ENCODE data around the gene MAN2A1. TPM values are rescaled to one million over a fixed set of nuclear protein-coding genes. Genes with fewer than 3 reads are reported as not detected.
A peak's percentile ranks its signal among the peaks of the same experiment; 100 is the strongest.

The MAN2A1 gene
- total RNA-seq, 2 donors from 2014 or later = 32.3 to 41.0 TPM

DNA sequence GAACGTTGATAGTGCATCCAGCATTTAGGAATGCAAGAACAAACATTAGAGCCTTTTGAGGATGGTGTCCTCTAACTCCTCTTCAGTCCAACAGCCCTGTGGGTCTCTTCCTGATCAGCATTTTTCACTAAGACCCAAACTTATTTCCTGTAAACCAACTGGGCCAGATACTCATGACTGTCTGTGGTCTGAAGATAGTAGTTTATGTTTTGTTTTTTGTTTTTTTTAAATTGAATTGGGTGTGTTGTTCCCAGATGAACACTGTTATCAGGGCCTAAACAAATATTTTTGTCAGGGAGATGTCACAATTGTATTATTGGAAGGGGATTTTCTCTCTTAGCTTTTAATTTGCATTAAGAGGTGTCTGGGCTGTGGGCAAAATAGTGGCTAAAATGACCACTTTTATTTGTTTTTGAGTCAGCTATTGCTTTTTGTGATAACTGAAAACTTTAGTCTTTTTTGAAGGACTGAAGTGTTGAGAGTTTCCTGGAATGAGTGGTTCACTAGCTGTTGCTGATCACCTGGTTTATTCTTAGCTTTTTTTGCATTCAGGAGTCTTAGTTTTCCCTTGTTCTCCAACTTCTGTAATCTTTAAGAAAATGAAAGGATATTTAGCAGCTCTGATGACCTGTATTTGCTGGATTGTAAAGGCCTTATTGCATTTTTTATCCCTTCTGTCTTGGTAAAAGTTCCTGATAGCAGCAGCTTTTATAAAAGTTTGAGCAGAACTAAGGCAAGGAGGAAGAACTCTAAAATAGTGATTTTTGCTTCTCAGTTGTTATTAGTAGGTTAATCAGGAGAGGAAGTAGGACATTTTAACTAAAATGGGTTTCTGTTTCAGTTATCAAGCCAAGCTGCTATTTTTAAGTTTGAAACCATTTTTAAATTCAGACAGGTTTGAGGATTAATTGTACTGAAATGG, 5.5 kb downstream of the MAN2A1 start:
- DNase-seq (ENCODE audit: low spot score in 2 of 2) (no peak), ATAC-seq (peak in 1 of 2 donors; percentile 29)
- Mint-ChIP-seq H3K36me3 (peaks cover 6 to 21% of the 10 kb centered on the region in 2 donors), H3K27ac (peak overlapping the region; percentile 81 to 89), H3K9me3 (no peaks in the 10 kb centered on the region)

DNA sequence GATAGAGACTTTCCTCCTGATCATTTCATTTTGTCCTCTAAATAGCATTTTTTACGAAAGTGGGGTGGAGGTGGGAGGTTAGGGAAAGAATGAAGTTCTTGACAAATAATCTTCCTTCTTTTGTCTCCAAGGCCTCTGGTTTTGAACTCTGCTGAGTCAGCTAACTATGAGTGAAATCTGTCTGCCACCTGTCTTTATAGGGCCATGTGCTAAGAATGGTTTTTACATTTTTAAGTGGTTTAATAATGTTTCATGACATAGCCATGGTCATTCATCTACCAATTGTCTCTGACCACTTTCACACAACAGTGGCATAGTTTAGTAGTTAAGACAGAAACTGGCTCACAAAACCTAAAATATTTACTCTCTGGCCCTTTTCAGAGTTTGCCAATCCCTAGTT, 7.6 kb downstream of the MAN2A1 start:
- DNase-seq (ENCODE audit: low spot score in 2 of 2) (no peak), ATAC-seq (no peak)
- Mint-ChIP-seq H3K27ac (no peak overlapping the region), H3K9me3 (no peaks in the 10 kb centered on the region), H3K36me3 (peaks cover 0 to 34% of the 10 kb centered on the region in 2 donors)

DNA sequence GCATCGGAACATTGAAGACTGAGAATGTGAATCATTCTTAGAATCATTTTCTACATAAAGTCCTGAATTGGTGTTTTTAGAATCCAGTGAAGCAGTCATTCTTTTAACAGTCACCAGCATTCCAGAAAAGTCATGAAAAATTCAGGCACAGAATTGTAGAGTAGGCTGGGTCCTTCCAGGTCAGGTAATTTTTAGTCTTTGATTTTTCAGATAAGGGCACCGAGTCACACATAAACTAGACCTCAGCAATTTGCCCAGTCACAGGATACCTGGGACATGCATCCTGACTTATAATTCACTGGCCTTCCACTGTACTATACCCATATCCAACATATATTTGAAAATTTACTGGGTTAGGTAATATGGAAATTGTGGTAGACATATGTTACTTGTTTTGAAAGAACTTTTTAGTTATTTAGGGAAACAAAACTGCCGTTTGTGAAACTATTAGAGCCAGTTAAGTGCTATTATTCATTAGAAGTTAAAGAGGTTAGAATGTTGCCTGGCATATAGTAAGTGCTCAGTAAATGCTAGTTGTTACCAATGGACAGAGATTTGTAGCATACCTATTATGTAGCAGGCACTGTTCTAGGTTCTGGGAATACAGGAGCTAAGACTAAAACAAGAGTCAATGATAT, 10.9 kb downstream of the MAN2A1 start:
- no peaks in the 10 kb centered on the region for H3K9me3 Mint-ChIP-seq
- no peak overlapping the region for H3K27ac Mint-ChIP-seq
- peaks cover 0 to 34% of the 10 kb centered on the region in 2 donors for H3K36me3 Mint-ChIP-seq
- ATAC-seq (no peak), DNase-seq (ENCODE audit: low spot score in 2 of 2) (no peak)

DNA sequence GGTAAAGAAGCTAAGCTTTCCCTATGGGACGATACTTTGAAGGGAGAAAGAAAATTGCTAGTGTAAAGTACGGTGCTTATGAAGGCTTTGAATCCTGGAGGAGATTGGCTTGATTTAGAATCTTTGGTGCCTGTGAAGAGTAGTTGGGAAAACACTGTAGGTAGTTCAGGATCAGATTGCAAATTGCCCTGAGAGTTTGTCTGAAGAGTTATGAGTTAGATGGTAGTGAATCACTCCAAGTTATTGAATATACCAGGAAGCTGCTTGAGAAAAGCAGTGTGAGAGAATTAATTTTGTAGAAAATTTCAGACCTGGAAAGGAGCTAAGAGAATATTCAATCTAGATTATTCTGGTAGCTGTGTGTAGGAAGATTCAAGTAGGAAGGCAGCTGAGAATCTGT, 11.5 kb downstream of the MAN2A1 start:
- Mint-ChIP-seq H3K36me3 (peaks cover 0 to 34% of the 10 kb centered on the region in 2 donors), H3K9me3 (no peaks in the 10 kb centered on the region), H3K27ac (no peak overlapping the region)
- ATAC-seq (no peak), DNase-seq (ENCODE audit: low spot score in 2 of 2) (no peak)

DNA sequence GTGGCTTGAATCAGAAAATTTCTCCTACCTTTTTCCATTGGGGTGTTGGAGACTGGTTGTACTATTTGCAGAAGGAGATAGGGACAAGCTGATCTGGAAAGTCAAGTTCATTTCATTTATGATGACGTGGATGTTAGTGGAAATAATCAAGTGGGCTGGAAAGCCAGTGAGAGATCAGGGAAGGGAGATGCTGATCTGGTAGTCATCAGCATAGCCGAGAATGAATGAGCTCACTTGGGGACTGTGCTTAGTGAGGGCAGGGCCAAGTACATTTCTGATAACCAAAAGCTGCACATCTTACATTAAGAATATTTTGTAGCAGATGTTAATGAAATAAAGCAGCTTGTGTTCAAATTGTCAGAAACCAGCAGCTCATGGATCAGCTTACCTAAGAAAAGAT, 12.1 kb downstream of the MAN2A1 start:
- H3K36me3 Mint-ChIP-seq = peaks cover 0 to 29% of the 10 kb centered on the region in 2 donors
- DNase-seq (ENCODE audit: low spot score in 2 of 2) = no peak
- H3K27ac Mint-ChIP-seq = no peak overlapping the region
- ATAC-seq = no peak
- H3K9me3 Mint-ChIP-seq = no peaks in the 10 kb centered on the region

DNA sequence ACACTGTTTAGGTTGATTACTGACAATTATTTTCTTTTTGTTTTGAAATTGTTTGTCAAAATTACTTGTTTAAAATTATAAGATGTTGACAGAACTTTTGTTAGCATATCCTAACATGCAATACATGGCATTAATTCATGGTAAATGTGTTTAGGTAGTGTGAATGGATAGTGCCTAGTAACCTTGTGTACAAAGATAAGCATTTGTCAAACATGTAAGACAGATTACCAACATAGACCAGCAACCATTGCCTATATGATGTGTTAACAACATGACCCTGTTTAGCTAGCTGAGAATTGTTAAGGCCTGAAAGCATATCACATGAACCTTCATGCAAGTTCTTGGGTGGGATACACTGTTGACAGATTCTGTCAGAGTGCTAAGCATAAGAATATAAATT, 13.4 kb downstream of the MAN2A1 start:
- no peak overlapping the region for H3K27ac Mint-ChIP-seq
- H3K36me3 Mint-ChIP-seq = peaks cover 0 to 36% of the 10 kb centered on the region in 2 donors
- peaks cover 0 to 6% of the 10 kb centered on the region in 2 donors for H3K9me3 Mint-ChIP-seq

DNA sequence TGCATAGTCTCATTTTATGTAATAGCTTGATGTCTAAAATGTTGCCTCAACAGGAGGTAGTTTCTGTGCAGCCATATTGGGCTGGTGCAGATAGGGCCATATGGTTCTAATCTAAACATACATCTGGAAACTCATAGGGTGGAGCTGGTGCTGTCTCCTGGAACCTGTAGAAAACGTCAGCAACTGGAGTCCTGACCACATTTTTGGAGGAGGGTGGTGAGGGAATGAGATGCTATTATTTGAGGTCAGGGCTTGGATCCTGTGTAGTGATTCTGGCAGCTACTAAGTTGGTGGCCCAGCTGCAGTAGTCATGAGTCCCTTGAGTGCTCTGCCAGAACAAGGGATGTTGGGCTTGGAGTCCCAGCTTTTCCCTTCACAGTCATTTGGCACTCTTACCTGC, 14.1 kb downstream of the MAN2A1 start:
- peaks cover 0 to 7% of the 10 kb centered on the region in 2 donors for H3K9me3 Mint-ChIP-seq
- H3K36me3 Mint-ChIP-seq = peaks cover 0 to 38% of the 10 kb centered on the region in 2 donors
- no peak for DNase-seq (ENCODE audit: low spot score in 2 of 2)
- ATAC-seq = no peak
- no peak overlapping the region for H3K27ac Mint-ChIP-seq

More for the DNA sequence above, 13.4 kb downstream of the MAN2A1 start:
- DNase-seq (ENCODE audit: low spot score in 2 of 2) (no peak), ATAC-seq (no peak)

DNA sequence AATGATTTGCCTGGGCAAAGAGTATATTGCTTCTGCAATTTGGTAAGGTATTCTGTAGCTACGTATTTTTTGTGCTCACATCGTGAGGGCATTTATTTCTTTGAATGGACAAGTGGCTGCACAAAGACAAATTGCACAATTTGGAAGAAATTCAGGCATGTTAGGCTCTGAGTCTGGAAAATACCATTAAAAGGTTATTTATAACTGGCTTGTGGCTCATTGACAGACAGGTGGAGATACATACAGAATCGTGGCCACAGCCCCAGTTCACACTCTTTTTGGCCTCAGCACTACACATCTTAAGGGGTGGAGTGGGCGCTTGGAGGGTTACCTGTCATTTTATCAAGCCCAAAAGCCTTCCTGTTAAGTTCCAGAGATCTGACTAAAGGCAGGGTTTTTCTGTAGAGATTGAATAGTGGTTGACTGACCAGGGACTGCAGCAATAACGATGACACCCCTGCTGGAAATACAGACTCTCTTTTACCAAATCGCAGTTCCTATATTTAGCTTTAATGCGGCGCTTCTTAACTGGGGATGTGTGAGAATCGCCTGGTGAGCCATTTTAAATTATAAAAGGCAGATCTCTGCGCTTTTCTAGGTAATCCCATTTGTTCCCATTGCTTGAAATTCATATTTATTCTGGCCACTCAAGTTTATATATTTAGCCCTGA, 14.7 kb downstream of the MAN2A1 start:
- Mint-ChIP-seq H3K36me3 (peaks cover 0 to 32% of the 10 kb centered on the region in 2 donors), H3K9me3 (peaks cover 0 to 7% of the 10 kb centered on the region in 2 donors), H3K27ac (no peak overlapping the region)
- DNase-seq (ENCODE audit: low spot score in 2 of 2) (no peak), ATAC-seq (no peak)

DNA sequence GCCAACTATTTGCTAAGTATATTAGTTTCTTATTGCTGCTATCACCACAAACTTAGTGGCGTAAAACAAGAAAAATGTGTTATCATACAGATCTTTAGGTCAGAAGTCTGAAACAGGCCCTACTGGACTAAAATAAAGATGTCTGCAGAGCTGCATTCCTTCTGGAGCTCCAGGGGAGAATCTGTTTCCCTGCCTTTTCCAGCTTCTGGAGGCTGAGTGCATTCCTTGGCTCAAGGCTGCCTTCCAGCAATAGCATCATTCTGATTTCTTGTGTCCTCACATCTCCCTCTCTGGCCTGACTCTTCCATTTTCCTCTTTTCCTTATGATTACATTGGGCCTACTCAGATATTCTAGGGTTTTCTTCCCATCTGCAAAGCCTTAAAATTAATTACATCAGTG, 15.9 kb downstream of the MAN2A1 start:
- Mint-ChIP-seq H3K9me3 (peaks cover 0 to 7% of the 10 kb centered on the region in 2 donors), H3K27ac (no peak overlapping the region), H3K36me3 (peaks cover 0 to 22% of the 10 kb centered on the region in 2 donors)
- no peak for ATAC-seq
- no peak for DNase-seq (ENCODE audit: low spot score in 2 of 2)

DNA sequence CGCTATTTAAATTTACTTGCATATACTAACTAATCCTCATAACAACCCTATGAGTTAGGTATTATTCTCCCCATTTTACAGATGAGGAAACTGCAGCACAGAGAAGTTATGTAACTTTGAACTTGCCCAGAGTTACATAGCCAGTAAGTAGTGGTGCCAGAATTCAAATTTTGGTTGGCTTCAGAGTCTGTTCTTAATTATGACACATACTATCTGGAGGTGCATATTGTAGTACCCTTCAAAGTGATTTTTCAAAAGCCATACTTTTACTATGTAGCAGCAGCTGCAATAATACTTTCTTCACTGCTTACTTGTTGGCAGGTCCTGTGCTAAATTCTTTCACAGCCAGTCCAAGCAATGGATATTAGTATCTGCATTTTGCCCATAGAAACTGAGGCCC, 16.4 kb downstream of the MAN2A1 start:
- Mint-ChIP-seq H3K27ac (no peak overlapping the region), H3K36me3 (peaks cover 0 to 22% of the 10 kb centered on the region in 2 donors), H3K9me3 (peaks cover 0 to 7% of the 10 kb centered on the region in 2 donors)
- DNase-seq (ENCODE audit: low spot score in 2 of 2) (no peak), ATAC-seq (no peak)

DNA sequence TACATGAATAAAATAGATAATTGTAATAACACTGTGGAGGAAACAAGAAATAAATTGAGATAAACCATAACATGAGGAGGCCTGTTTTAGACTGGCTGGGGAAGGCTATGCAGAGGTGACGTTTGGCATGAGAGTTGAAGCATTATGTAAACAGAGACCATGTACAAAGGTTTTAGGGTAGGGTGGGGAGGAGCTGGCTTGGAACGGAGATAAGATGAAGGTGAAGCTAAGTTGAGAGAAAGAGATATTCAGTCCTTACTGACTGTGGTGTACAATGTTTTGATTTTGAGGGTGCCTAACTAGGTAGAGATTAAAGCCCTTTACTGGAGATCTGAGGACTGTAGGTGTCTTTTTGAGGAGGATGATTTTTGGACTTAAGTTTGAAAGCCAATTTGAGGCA, 17.8 kb downstream of the MAN2A1 start:
- Mint-ChIP-seq H3K9me3 (peaks cover 0 to 7% of the 10 kb centered on the region in 2 donors), H3K27ac (no peak overlapping the region), H3K36me3 (peaks cover 0 to 13% of the 10 kb centered on the region in 2 donors)
- no peak for ATAC-seq
- DNase-seq (ENCODE audit: low spot score in 2 of 2) = no peak

DNA sequence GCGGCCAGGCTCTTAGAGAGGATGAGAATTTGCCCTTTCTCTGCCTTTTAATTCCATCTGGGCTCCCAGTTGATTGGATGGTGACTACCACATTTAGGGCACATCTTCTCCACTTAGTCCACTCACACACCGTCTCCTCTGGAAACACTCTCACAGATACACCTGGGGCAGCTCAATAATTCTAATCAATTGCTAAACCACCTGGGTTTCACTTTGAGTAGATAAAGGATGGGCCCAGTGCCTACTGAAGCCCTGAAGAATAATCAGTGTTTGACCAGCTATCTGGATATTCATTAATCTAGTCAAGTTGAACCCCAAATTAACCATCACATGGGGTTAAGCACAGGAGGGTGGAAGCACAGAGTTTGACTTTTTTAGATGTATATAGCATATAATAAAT, 19.1 kb downstream of the MAN2A1 start:
- DNase-seq (ENCODE audit: low spot score in 2 of 2) (no peak), ATAC-seq (no peak)
- Mint-ChIP-seq H3K9me3 (peaks cover 0 to 7% of the 10 kb centered on the region in 2 donors), H3K36me3 (peaks cover 0 to 13% of the 10 kb centered on the region in 2 donors), H3K27ac (no peak overlapping the region)

DNA sequence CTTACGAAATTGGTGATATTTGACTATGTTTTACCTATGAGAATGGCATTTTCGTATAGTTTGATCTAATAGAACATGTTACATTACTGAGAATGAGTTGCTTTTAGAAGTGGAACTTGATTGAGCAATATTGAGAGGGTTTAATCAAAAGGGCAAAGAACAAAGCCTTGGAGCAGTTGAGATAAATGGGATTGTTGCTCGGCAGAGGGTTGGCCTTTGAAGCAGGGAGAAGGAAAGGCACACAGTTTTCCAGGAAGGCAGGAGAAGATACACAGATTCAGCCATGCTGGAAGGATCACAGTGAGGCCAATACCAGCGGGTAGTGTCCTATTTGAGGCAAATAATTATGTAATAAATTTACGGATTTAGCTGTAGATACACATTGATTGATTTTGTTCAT, 19.5 kb downstream of the MAN2A1 start:
- peaks cover 0 to 7% of the 10 kb centered on the region in 2 donors for H3K9me3 Mint-ChIP-seq
- no peak overlapping the region for H3K27ac Mint-ChIP-seq
- H3K36me3 Mint-ChIP-seq = peaks cover 0 to 13% of the 10 kb centered on the region in 2 donors
- DNase-seq (ENCODE audit: low spot score in 2 of 2) (no peak), ATAC-seq (no peak)

DNA sequence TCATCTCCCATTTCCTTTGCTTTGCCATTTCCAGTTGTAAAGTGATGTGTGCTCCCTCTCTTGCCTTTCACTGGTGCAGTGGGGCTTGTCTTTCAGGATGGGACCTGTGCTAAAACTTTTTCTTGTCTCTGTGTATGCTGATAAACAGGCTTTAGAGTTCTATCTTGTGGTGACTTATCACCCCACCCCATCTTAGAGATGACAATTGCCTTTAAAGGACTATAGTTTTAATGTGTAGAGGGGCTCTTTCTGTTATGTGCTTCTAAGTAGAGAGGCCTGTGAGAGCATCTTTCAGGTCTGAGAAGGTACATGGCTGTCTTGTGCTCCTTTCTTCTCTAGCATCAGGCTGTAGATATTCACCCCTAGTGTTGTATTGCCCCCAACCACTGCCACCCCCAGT, 21.9 kb downstream of the MAN2A1 start:
- peak overlapping the region in 1 of 2 donors; percentile 2 for H3K27ac Mint-ChIP-seq
- DNase-seq (ENCODE audit: low spot score in 2 of 2) = no peak

DNA sequence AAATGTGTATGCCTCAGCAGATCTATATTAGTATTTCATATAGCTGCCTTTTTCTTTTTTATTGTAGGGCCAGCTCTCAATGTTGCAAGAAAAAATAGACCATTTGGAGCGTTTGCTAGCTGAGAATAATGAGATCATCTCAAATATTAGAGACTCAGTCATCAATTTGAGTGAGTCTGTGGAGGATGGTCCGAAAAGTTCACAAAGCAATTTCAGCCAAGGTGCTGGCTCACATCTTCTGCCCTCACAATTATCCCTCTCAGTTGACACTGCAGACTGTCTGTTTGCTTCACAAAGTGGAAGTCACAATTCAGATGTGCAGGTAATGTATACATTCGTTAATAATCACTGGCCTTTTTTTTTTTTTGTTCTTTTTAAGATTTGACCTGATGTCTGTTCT, 23.7 kb downstream of the MAN2A1 start:
- ATAC-seq = no peak
- Mint-ChIP-seq H3K27ac (no peak overlapping the region), H3K36me3 (peaks cover 0 to 2% of the 10 kb centered on the region in 2 donors), H3K9me3 (no peaks in the 10 kb centered on the region)
- DNase-seq (ENCODE audit: low spot score in 2 of 2) = no peak

More for the DNA sequence above, 21.9 kb downstream of the MAN2A1 start:
- Mint-ChIP-seq H3K9me3 (peaks cover 0 to 7% of the 10 kb centered on the region in 2 donors), H3K36me3 (peaks cover 0 to 13% of the 10 kb centered on the region in 2 donors)
- no peak for ATAC-seq

DNA sequence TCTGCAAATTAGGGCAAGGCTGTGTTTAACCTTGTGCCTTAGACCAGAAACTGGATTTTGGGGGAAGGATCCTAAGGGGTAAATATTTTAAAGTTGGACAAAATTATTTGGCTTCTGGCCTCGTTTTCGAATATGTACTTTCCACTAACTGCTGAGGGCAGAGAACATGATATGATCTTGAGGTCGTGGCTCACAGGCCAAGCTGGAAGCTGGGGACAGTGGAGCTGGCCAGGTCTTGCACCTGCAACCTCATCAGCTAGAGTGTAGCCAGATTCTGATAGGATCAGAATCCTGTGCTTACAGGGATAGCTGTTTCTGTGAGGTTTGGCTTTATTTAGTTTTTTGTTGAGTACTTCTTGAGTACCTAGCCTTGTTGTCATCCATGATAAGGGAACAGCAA, 24.9 kb downstream of the MAN2A1 start:
- no peak overlapping the region for H3K27ac Mint-ChIP-seq
- no peaks in the 10 kb centered on the region for H3K9me3 Mint-ChIP-seq
- no peak for DNase-seq (ENCODE audit: low spot score in 2 of 2)
- ATAC-seq = no peak
- H3K36me3 Mint-ChIP-seq = no peaks in the 10 kb centered on the region

DNA sequence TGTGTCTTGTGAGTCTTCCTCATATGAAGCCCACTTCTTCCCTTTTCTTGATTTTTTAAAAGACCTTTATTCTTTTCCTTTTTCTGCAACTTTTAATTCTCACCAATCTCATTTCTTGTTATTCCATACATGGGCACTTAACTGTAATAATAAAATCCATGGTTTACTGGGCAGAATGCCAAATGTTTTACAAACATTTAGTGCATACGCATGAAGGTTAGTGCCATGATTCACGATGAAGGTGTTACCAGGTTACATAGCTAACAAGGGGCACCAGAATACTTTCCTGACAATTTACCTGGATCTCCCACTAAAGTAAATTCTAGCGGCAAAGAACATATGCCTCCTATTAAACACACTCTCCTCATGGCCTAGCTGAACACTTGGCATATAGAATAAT, 28.5 kb downstream of the MAN2A1 start:
- DNase-seq (ENCODE audit: low spot score in 2 of 2) (no peak), ATAC-seq (no peak)
- Mint-ChIP-seq H3K36me3 (peaks cover 2 to 10% of the 10 kb centered on the region in 2 donors), H3K27ac (no peak overlapping the region), H3K9me3 (no peaks in the 10 kb centered on the region)

All from activated naive CD4-positive, alpha-beta T cell treated with anti-CD3 and anti-CD28 coated beads, Interleukin-2, amount 50 U/mL, for 72 hours (primary cell).